Tibial artery (tissue), 4 donors: Measurements from ENCODE around the gene ABI1.
A peak's percentile ranks its signal among the peaks of the same experiment; 100 is the strongest.
"Not testable (repeated sequence)": the region's sequence is repeated elsewhere in the genome, so short reads cannot be mapped to it uniquely, and the experiment has no call there.

ENCODE experiments used
- DNase-seq, 2 donors: peaks; one replicate each; pipeline ENCODE4 v3.0.0-alpha.2; 2019
- H3K27ac ChIP-seq, 2 donors: fragments of 200-600 bp; sonication (generic) in 1 of 2; 1 replicate in 1 of 2; 2 replicates in 1 of 2; pipeline ENCODE4 v1.5.1; 2018 to 2019; ENCODE audit warnings: mild to moderate bottlenecking in 1 of 2
- H3K27me3 ChIP-seq, 2 donors: fragments of 200-600 bp; sonication (generic) in 1 of 2; one replicate each; pipeline versions ENCODE4 v1.5.1 to v1.6.0; 2016 to 2019
- H3K36me3 ChIP-seq, 3 donors: fragments of 200-600 bp; sonication (generic) in 2 of 3; one replicate each; pipeline ENCODE4 v1.5.1; 2016 to 2019; ENCODE audit warnings: mild to moderate bottlenecking in 2 of 3
- H3K4me1 ChIP-seq, 4 donors: fragments of 200-600 bp; sonication (generic) in 2 of 4; 1 replicate in 3 of 4; 2 replicates in 1 of 4; pipeline ENCODE4 v1.5.1; 2016 to 2019
- H3K4me3 ChIP-seq, 2 donors: fragments of 200-600 bp; sonication (generic) in 1 of 2; 1 replicate in 1 of 2; 2 replicates in 1 of 2; pipeline ENCODE4 v1.5.1; 2018 to 2019; ENCODE audit warnings: mild to moderate bottlenecking in 2 of 2
- H3K9me3 ChIP-seq, 3 donors: fragments of 200-600 bp; sonication (generic) in 1 of 3; one replicate each; pipeline ENCODE4 v1.5.1; 2016 to 2019
- intact Hi-C: fragments of 100-400 bp; cut with DNase I; formaldehyde crosslinking; loops from one replicate; pipeline ENCODE4 v1.15.0; 2023; ENCODE audit warnings: low total_unique reads
- TF ChIP-seq, protein P1 (sequence below), 2 experiments: fragments of 200-600 bp in 1 of 2; fragments of 450-650 bp in 1 of 2; IDR thresholded peaks; one replicate each; pipeline ENCODE4 v1.5.1; 2017 to 2019; ENCODE audit warnings: antibody characterized with exemption in 2 of 2, mild to moderate bottlenecking in 1 of 2, moderate library complexity in 1 of 2

ABI1 gene

DNA sequence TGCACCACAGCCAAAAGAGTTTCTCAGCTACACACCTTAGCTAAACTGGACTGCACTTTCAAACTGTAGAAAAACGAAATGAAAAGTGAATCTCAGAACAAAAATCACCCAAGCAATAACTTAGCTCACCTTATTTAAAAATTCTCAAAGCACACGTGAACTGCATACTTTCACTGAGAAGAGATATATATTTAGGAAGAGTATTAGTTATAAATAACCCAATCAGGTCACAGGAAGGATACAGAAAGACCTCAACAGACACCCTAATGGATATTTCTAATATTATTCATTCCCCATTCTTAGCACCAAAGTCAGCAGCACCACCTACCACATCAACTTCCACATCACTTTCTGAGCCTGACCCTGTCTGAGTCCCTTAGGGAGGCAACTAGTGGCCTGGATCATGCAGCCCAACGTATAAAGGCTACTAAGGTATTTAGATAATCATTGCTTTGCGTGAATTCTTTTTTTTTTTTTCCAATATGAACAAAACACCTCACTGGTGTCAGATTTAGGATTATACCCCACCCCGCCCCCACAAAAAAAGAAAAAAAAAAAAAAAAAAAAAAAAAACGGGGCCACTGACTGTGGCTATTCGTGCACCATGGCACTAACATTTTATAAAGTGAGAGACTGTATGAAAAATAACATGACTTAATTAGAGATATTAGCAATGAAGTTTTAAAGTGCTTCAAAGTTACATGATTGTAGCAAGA lies 2.6 kb downstream of the ABI1 start:
- Histone ChIP-seq H3K9me3 (no peaks in the 10 kb centered on the region), H3K27ac (peak overlapping the region in 1 of 2 donors; percentile 92), H3K27me3 (no peaks in the 10 kb centered on the region), H3K36me3 (peaks cover 0 to 6% (median 0%) of the 10 kb centered on the region in 3 donors), H3K4me1 (peaks cover 0 to 55% (median 26%) of the 10 kb centered on the region in 4 donors), H3K4me3 (peak overlapping the region in 1 of 2 donors; percentile 78)
- intact Hi-C loops = no loop called here
- TF ChIP-seq, protein P1, sequence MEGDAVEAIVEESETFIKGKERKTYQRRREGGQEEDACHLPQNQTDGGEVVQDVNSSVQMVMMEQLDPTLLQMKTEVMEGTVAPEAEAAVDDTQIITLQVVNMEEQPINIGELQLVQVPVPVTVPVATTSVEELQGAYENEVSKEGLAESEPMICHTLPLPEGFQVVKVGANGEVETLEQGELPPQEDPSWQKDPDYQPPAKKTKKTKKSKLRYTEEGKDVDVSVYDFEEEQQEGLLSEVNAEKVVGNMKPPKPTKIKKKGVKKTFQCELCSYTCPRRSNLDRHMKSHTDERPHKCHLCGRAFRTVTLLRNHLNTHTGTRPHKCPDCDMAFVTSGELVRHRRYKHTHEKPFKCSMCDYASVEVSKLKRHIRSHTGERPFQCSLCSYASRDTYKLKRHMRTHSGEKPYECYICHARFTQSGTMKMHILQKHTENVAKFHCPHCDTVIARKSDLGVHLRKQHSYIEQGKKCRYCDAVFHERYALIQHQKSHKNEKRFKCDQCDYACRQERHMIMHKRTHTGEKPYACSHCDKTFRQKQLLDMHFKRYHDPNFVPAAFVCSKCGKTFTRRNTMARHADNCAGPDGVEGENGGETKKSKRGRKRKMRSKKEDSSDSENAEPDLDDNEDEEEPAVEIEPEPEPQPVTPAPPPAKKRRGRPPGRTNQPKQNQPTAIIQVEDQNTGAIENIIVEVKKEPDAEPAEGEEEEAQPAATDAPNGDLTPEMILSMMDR (IDR thresholded peaks at IDR 0.05) = no peak
- DNase-seq = no peak

- Histone ChIP-seq H3K27ac (peak overlapping the region in 1 of 2 donors; percentile 92), H3K4me1 (peaks cover 0 to 55% (median 26%) of the 10 kb centered on the region in 4 donors)
- H3K4me3 ChIP-seq, intact Hi-C loops, H3K36me3 ChIP-seq, H3K27me3 ChIP-seq, H3K9me3 ChIP-seq, DNase-seq: not testable (repeated sequence)
Observed at GRCh38 chr10:26857553-26857952, 3.2 kb downstream of the ABI1 start.

DNA sequence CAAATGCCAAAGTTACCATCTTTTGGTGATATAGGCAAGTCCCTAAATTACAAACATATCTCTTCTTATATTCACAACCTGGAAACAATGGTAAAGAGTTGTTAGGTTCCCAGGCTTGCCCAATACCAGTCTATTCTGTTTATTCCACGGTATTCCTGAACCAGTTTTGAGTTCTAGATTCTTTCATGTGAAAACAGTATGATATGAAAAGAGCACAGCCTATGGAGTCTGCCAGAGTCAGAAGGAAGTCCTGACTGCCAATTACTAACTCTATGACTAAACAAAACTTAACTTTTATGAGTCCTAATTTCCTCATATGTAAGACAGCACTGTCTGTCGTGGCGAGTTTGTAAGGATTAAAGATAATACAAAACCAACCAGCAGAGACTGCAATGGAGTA lies 5.6 kb downstream of the ABI1 start:
- Histone ChIP-seq H3K4me3 (no peak overlapping the region), H3K36me3 (peaks cover 0 to under 1% (median 0%) of the 10 kb centered on the region in 3 donors), H3K4me1 (peaks cover 0 to 55% (median 24%) of the 10 kb centered on the region in 4 donors), H3K27ac (no peak overlapping the region), H3K9me3 (no peaks in the 10 kb centered on the region), H3K27me3 (no peaks in the 10 kb centered on the region)
- intact Hi-C loops = no loop called here
- DNase-seq = no peak
- TF ChIP-seq, protein P1 (IDR thresholded peaks at IDR 0.05) = no peak

GRCh38 chr10:26854524-26854923 lies 6.2 kb downstream of the ABI1 start:
- intact Hi-C loops = no loop called here
- Histone ChIP-seq H3K4me1 (peaks cover 0 to 55% (median 24%) of the 10 kb centered on the region in 4 donors), H3K27me3 (no peaks in the 10 kb centered on the region), H3K9me3 (no peaks in the 10 kb centered on the region), H3K27ac (no peak overlapping the region), H3K36me3 (no peaks in the 10 kb centered on the region), H3K4me3 (no peak overlapping the region)
- DNase-seq = no peak
- TF ChIP-seq, protein P1 (IDR thresholded peaks at IDR 0.05) = no peak

GRCh38 chr10:26844396-26844975 lies 16.3 kb downstream of the ABI1 start:
- TF ChIP-seq, protein P1 (IDR thresholded peaks at IDR 0.05) = no peak
- H3K36me3 ChIP-seq = no peaks in the 10 kb centered on the region
- H3K27ac ChIP-seq = no peak overlapping the region
- no peaks in the 10 kb centered on the region for H3K27me3 ChIP-seq
- peaks cover 0 to 14% (median 0%) of the 10 kb centered on the region in 4 donors for H3K4me1 ChIP-seq
- DNase-seq = no peak
- intact Hi-C loops = no loop called here
- no peak overlapping the region for H3K4me3 ChIP-seq
- no peaks in the 10 kb centered on the region for H3K9me3 ChIP-seq

DNA sequence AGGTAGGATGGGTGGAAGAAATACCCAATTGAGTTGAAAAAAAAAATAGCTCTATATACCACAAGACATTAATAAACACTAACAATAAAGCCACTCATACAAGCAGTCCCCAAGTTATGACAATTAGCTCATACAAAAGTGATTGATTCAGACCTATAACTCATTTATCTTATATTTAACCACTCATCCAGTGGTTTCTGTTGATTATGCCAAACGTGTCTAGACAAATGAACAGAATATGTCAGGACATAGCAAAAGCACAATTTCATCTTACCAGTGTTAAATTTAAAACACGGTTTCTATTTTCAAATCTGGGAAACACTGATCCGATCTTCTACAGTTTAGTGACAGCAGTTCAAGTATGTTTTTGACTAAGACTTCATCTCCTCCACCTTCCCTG lies 17.0 kb downstream of the ABI1 start:
- TF ChIP-seq, protein P1 (IDR thresholded peaks at IDR 0.05) = no peak
- no peaks in the 10 kb centered on the region for H3K27me3 ChIP-seq
- H3K4me1 ChIP-seq = peaks cover 0 to 9% (median 0%) of the 10 kb centered on the region in 4 donors
- DNase-seq = no peak
- no peaks in the 10 kb centered on the region for H3K9me3 ChIP-seq
- no peaks in the 10 kb centered on the region for H3K36me3 ChIP-seq
- H3K27ac ChIP-seq = no peak overlapping the region
- H3K4me3 ChIP-seq = no peak overlapping the region
- intact Hi-C loops = no loop called here
